ENCODE measurements around the gene MOSPD3.
"Not testable (repeated sequence)": the region's sequence is repeated elsewhere in the genome, so short reads cannot be mapped to it uniquely, and the experiment has no call there.

Gene MOSPD3

GRCh38 chr7:100662194-100662776 is 49.9 kb downstream of the MOSPD3 start:
- DNase-seq (ENCODE audit: low read depth in 2 of 3, low spot score in 1 of 3) = not testable (repeated sequence)
